ENCODE data around the gene TCF7.

TCF7 gene

GRCh38 chr5:134184155-134185135, 70.0 kb downstream of the TCF7 start:
- peak; percentile 43 for DNase-seq

- DNase-seq, result no peak
Observed at GRCh38 chr5:134188092-134188491, 73.6 kb downstream of the TCF7 start.

GRCh38 chr5:134189031-134189430, 74.5 kb downstream of the TCF7 start:
- DNase-seq, result no peak

GRCh38 chr5:134195666-134196065, 81.2 kb downstream of the TCF7 start:
- DNase-seq, result no peak

Data from NCI-H1092 treated with DMSO at 0.1 percent for 48 hours (cell line).